ENCODE results near the gene CCAR1.
"Not testable (repeated sequence)": the region's sequence is repeated elsewhere in the genome, so short reads cannot be mapped to it uniquely, and the experiment has no call there.

CCAR1 gene

GRCh38 chr10:68720793-68721672 lies at the start of gene CCAR1:
Gene CCAR1, plus strand, starts transcription at chr10:68721239. Its CDS starts 1,266 bp downstream, at chr10:68722505.
- in situ Hi-C loops (cut with MboI; ENCODE audit: low pct_unique_long_range_greater_than_20kb, low sequenced_read_pairs) = no loop called here
- peak; percentile 99 for DNase-seq

GRCh38 chr10:68684413-68684812 lies 36.6 kb upstream of the CCAR1 start:
- in situ Hi-C loops (cut with MboI; ENCODE audit: low pct_unique_long_range_greater_than_20kb, low sequenced_read_pairs) = no loop called here
- no peak for DNase-seq

GRCh38 chr10:68696018-68696417 lies 25.0 kb upstream of the CCAR1 start:
- in situ Hi-C loops (cut with MboI; ENCODE audit: low pct_unique_long_range_greater_than_20kb, low sequenced_read_pairs) = no loop called here
- DNase-seq = no peak

- DNase-seq = no peak
- in situ Hi-C loops (cut with MboI; ENCODE audit: low pct_unique_long_range_greater_than_20kb, low sequenced_read_pairs) = no loop called here
Measured at GRCh38 chr10:68697106-68697505, 23.9 kb upstream of the CCAR1 start.

GRCh38 chr10:68700197-68700596 lies 20.8 kb upstream of the CCAR1 start:
- DNase-seq = no peak
- in situ Hi-C loops (cut with MboI; ENCODE audit: low pct_unique_long_range_greater_than_20kb, low sequenced_read_pairs) = no loop called here

GRCh38 chr10:68705548-68705947 lies 15.5 kb upstream of the CCAR1 start:
- DNase-seq = no peak
- in situ Hi-C loops (cut with MboI; ENCODE audit: low pct_unique_long_range_greater_than_20kb, low sequenced_read_pairs) = no loop called here

- DNase-seq; in situ Hi-C loops (cut with MboI; ENCODE audit: low pct_unique_long_range_greater_than_20kb, low sequenced_read_pairs): not testable (repeated sequence)
Measured at GRCh38 chr10:68708987-68709386, 12.1 kb upstream of the CCAR1 start.

GRCh38 chr10:68713065-68713464 lies 8.0 kb upstream of the CCAR1 start:
- DNase-seq; in situ Hi-C loops (cut with MboI; ENCODE audit: low pct_unique_long_range_greater_than_20kb, low sequenced_read_pairs): not testable (repeated sequence)

GRCh38 chr10:68717435-68717834 lies 3.6 kb upstream of the CCAR1 start:
- DNase-seq = no peak
- in situ Hi-C loops (cut with MboI; ENCODE audit: low pct_unique_long_range_greater_than_20kb, low sequenced_read_pairs) = no loop called here

GRCh38 chr10:68721673-68722335 lies 765 bp downstream of the CCAR1 start:
- DNase-seq = peak; percentile 12
- in situ Hi-C loops (cut with MboI; ENCODE audit: low pct_unique_long_range_greater_than_20kb, low sequenced_read_pairs) = no loop called here

GRCh38 chr10:68725016-68725415 lies 4.0 kb downstream of the CCAR1 start:
- in situ Hi-C loops (cut with MboI; ENCODE audit: low pct_unique_long_range_greater_than_20kb, low sequenced_read_pairs) = no loop called here

GRCh38 chr10:68727146-68727545 lies 6.1 kb downstream of the CCAR1 start:
- no peak for DNase-seq
- in situ Hi-C loops (cut with MboI; ENCODE audit: low pct_unique_long_range_greater_than_20kb, low sequenced_read_pairs) = no loop called here

More at GRCh38 chr10:68725016-68725415, 4.0 kb downstream of the CCAR1 start:
- DNase-seq = no peak

- DNase-seq = no peak
- in situ Hi-C loops (cut with MboI; ENCODE audit: low pct_unique_long_range_greater_than_20kb, low sequenced_read_pairs) = no loop called here
Measured at GRCh38 chr10:68732651-68733050, 11.6 kb downstream of the CCAR1 start.

- in situ Hi-C loops (cut with MboI; ENCODE audit: low pct_unique_long_range_greater_than_20kb, low sequenced_read_pairs) = no loop called here
- DNase-seq = no peak
Measured at GRCh38 chr10:68734349-68734748, 13.3 kb downstream of the CCAR1 start.

- DNase-seq = no peak
- in situ Hi-C loops (cut with MboI; ENCODE audit: low pct_unique_long_range_greater_than_20kb, low sequenced_read_pairs) = no loop called here
Measured at GRCh38 chr10:68735119-68735518, 14.1 kb downstream of the CCAR1 start.

- in situ Hi-C loops (cut with MboI; ENCODE audit: low pct_unique_long_range_greater_than_20kb, low sequenced_read_pairs); DNase-seq: not testable (repeated sequence)
Measured at GRCh38 chr10:68735739-68736138, 14.7 kb downstream of the CCAR1 start.

GRCh38 chr10:68740676-68741075 lies 19.6 kb downstream of the CCAR1 start:
- DNase-seq; in situ Hi-C loops (cut with MboI; ENCODE audit: low pct_unique_long_range_greater_than_20kb, low sequenced_read_pairs): not testable (repeated sequence)

- DNase-seq = no peak
- in situ Hi-C loops (cut with MboI; ENCODE audit: low pct_unique_long_range_greater_than_20kb, low sequenced_read_pairs) = no loop called here
Measured at GRCh38 chr10:68742397-68742796, 21.4 kb downstream of the CCAR1 start.

GRCh38 chr10:68752711-68753350 lies 31.8 kb downstream of the CCAR1 start:
- in situ Hi-C loops (cut with MboI; ENCODE audit: low pct_unique_long_range_greater_than_20kb, low sequenced_read_pairs) = no loop called here
- no peak for DNase-seq

- no peak for DNase-seq
- in situ Hi-C loops (cut with MboI; ENCODE audit: low pct_unique_long_range_greater_than_20kb, low sequenced_read_pairs) = no loop called here
Measured at GRCh38 chr10:68756246-68756645, 35.2 kb downstream of the CCAR1 start.
